Keratinocyte (primary cell): ENCODE results near the gene LRP1B.

ENCODE experiments used
- EZH2 ChIP-seq: IDR thresholded peaks from one replicate; pipeline ENCODE4 v1.6.1; 2012; ENCODE audit warnings: inconsistent platforms, mild to moderate bottlenecking, low read length, moderate library complexity
- TF ChIP-seq, protein P1 (sequence below), 3 experiments: IDR thresholded peaks in 1 of 3; conservative IDR thresholded peaks in 1 of 3; optimal IDR thresholded peaks in 1 of 3; 2 replicates in 2 of 3; 3 replicates in 1 of 3; pipeline versions ENCODE3 to v1.5.1; 2011; ENCODE audit warnings: low read length in 3 of 3, mild to moderate bottlenecking in 3 of 3, moderate library complexity in 2 of 3, control low read depth in 1 of 3, inconsistent platforms in 1 of 3; ENCODE audit not compliant: insufficient read depth in 2 of 3; ENCODE audit errors: extremely low read depth in 1 of 3

DNA sequence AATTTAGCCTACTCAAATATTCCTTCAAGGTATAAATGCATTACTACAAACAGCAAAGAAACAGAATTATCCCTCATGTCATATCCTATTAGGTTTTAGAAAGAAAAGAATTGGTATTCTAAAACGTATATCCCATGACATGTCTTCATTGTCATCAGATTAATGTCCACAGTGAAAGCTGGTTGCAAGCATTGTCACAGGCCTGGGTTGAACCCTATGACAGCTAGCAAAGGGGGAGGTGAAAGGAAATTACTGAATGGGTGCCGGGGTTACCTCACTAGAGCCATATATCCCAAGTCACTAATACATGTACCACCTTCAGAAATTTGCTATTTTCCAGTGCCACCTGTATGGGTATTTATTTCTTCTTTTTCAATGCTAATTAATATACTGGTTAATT, 1720.1 kb downstream of the LRP1B start:
- TF ChIP-seq EZH2 = no peak
- TF ChIP-seq, protein P1, sequence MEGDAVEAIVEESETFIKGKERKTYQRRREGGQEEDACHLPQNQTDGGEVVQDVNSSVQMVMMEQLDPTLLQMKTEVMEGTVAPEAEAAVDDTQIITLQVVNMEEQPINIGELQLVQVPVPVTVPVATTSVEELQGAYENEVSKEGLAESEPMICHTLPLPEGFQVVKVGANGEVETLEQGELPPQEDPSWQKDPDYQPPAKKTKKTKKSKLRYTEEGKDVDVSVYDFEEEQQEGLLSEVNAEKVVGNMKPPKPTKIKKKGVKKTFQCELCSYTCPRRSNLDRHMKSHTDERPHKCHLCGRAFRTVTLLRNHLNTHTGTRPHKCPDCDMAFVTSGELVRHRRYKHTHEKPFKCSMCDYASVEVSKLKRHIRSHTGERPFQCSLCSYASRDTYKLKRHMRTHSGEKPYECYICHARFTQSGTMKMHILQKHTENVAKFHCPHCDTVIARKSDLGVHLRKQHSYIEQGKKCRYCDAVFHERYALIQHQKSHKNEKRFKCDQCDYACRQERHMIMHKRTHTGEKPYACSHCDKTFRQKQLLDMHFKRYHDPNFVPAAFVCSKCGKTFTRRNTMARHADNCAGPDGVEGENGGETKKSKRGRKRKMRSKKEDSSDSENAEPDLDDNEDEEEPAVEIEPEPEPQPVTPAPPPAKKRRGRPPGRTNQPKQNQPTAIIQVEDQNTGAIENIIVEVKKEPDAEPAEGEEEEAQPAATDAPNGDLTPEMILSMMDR (optimal IDR thresholded peaks at IDR 0.05 in 1 of 3, IDR thresholded peaks at IDR 0.05 in 1 of 3, conservative IDR thresholded peaks at IDR 0.05 in 1 of 3; ENCODE audit: extremely low read depth in 1 of 3, insufficient read depth in 2 of 3, low read length in 3 of 3) = no peak
